SU-DHL-6 (cell line): Measurements from ENCODE around the gene DEPDC5.

Source experiments
- CTCF ChIP-seq: fragments of 200-600 bp; sonication (generic); IDR thresholded peaks from one replicate; pipeline ENCODE4 v1.5.1; 2017; ENCODE audit warnings: antibody characterized with exemption, mild to moderate bottlenecking, low read length, moderate library complexity; ENCODE audit not compliant: insufficient read depth, poor library complexity, severe bottlenecking
- EZH2phosphoT487 ChIP-seq: fragments of 200-600 bp; sonication (generic), shearing (Covaris generic); conservative IDR thresholded peaks from 2 replicates; pipeline ENCODE4 v1.6.1; 2018; ENCODE audit warnings: mild to moderate bottlenecking, antibody characterized with exemption, low read length, moderate library complexity, mixed read lengths

- TF ChIP-seq CTCF (no peak), EZH2phosphoT487 (no peak)
These were observed 194.2 kb downstream of the DEPDC5 start for GRCh38 chr22:31948002-31948401.
